Esophagus squamous epithelium (tissue), 5 donors: ENCODE results near the gene ZNF563. TPM values are rescaled to one million over a fixed set of nuclear protein-coding genes. Genes with fewer than 3 reads are reported as not detected.
"Not testable (repeated sequence)": the region's sequence is repeated elsewhere in the genome, so short reads cannot be mapped to it uniquely, and the experiment has no call there.

Source experiments
- DNase-seq: peaks from one replicate; lab custom pipeline; 2025; lab: John Stamatoyannopoulos, UW
- H3K27ac ChIP-seq, 4 donors: fragments of 200-600 bp; sonication (generic); one replicate each; pipeline ENCODE4 v1.5.1; 2016 to 2019; ENCODE audit warnings: mild to moderate bottlenecking in 1 of 4
- H3K27me3 ChIP-seq, 4 donors: fragments of 200-600 bp; sonication (generic); 1 replicate in 3 of 4; 2 replicates in 1 of 4; pipeline versions ENCODE4 v1.5.1 to v1.6.0; 2017 to 2021; ENCODE audit warnings: antibody characterized with exemption in 1 of 4
- H3K36me3 ChIP-seq, 3 donors: fragments of 200-600 bp; sonication (generic); one replicate each; pipeline ENCODE4 v1.5.1; 2016 to 2019
- H3K4me1 ChIP-seq, 3 donors: fragments of 200-600 bp; sonication (generic); one replicate each; pipeline ENCODE4 v1.5.1; 2017 to 2019
- H3K4me3 ChIP-seq, 4 donors: fragments of 200-600 bp; sonication (generic); 1 replicate in 3 of 4; 2 replicates in 1 of 4; pipeline ENCODE4 v1.5.1; 2016 to 2019; ENCODE audit warnings: mild to moderate bottlenecking in 2 of 4, moderate library complexity in 1 of 4
- H3K9me3 ChIP-seq, 3 donors: fragments of 200-600 bp; sonication (generic); one replicate each; pipeline ENCODE4 v1.5.1; 2016 to 2019
- CTCF ChIP-seq, 6 experiments: fragments of 450-650 bp in 4 of 6; fragments of 200-600 bp in 2 of 6; sonication (generic) in 2 of 6; IDR thresholded peaks; one replicate each; pipeline ENCODE4 v1.5.1; 2016 to 2019; ENCODE audit warnings: antibody characterized with exemption in 6 of 6, mild to moderate bottlenecking in 4 of 6, moderate library complexity in 4 of 6
- POLR2A ChIP-seq, 4 donors: fragments of 450-650 bp; IDR thresholded peaks; one replicate each; pipeline ENCODE4 v1.6.1; 2017; ENCODE audit warnings: antibody characterized with exemption in 4 of 4, mild to moderate bottlenecking in 4 of 4, moderate library complexity in 3 of 4
- WGBS, 2 donors: methylation state at CpG; one replicate each; pipeline ENCODE4 v1.1.5; 2018; 5-methylcytosine and 5-hydroxymethylcytosine counted together
- intact Hi-C: fragments of 100-400 bp; cut with DNase I; formaldehyde crosslinking; loops from one replicate; pipeline ENCODE4 v1.15.0; 2022
- total RNA-seq, 4 donors: library from RNA; depleted of rRNA; stranded (reverse); fragments of >200 nt; gene quantifications; one replicate each; pipeline ENCODE4 v1.1.0, GENCODE V29; 2016
- donor health status: DM: yes; HTN: yes; CAD: no.

Gene ZNF563
- total RNA-seq, 4 donors from 2014 or later = 0.19 to 5.0 (median 2.7) TPM

GRCh38 chr19:12365236-12366162 lies 32.1 kb upstream of the ZNF563 start, which contains the start of gene ZNF442:
Gene ZNF442 (minus strand): TSS chr19:12365683. CDS start chr19:12363631, 2,052 bp downstream.
- WGBS, 2 donors = 0% methylated on average over 4 of the region's 51 CpGs
- intact Hi-C loops = no loop called here

GRCh38 chr19:12364391-12365235 lies 31.2 kb upstream of the ZNF563 start:
- no peaks in the 10 kb centered on the region for H3K27me3 ChIP-seq
- WGBS, 2 donors = 11 to 13% methylated on average over 9 to 19 of the region's 28 CpGs
- no peaks in the 10 kb centered on the region for H3K9me3 ChIP-seq
- TF ChIP-seq CTCF (IDR thresholded peaks at IDR 0.05) (no peak), POLR2A (IDR thresholded peaks at IDR 0.05) (no peak)
- no peaks in the 10 kb centered on the region for H3K36me3 ChIP-seq
- intact Hi-C loops = no loop called here
- peak overlapping the region; percentile 65 to 89 (median 82) for H3K4me3 ChIP-seq
- DNase-seq = no peak
- peaks cover 5 to 22% (median 10%) of the 10 kb centered on the region in 3 donors for H3K4me1 ChIP-seq
- H3K27ac ChIP-seq = peak overlapping the region; percentile 79 to 94 (median 86)

More at GRCh38 chr19:12365236-12366162, 32.1 kb upstream of the ZNF563 start, which contains the start of gene ZNF442:
- Histone ChIP-seq H3K27me3 (no peaks in the 10 kb centered on the region), H3K36me3 (no peaks in the 10 kb centered on the region), H3K4me1 (peaks cover 5 to 22% (median 10%) of the 10 kb centered on the region in 3 donors), H3K27ac (peak within 1 kb of the TSS; percentile 79 to 94 (median 86)), H3K9me3 (no peaks in the 10 kb centered on the region), H3K4me3 (peak within 1 kb of the TSS; percentile 65 to 89 (median 82))
- peak; percentile 28 to 63 (median 55) for TF ChIP-seq CTCF (IDR thresholded peaks at IDR 0.05)
- TF ChIP-seq POLR2A (IDR thresholded peaks at IDR 0.05) = peak in 3 of 4 donors; percentile 54 to 82 (median 63)
- DNase-seq = peak; percentile 76

- intact Hi-C loops, H3K27me3 ChIP-seq, DNase-seq, H3K27ac ChIP-seq, H3K9me3 ChIP-seq, H3K4me3 ChIP-seq, H3K36me3 ChIP-seq: not testable (repeated sequence)
- peaks cover 5 to 22% (median 10%) of the 10 kb centered on the region in 3 donors for H3K4me1 ChIP-seq
- WGBS, 2 donors = no CpG with 5 or more reads among the region's 30 CpGs
Observed at GRCh38 chr19:12362236-12362635, 28.8 kb upstream of the ZNF563 start.

GRCh38 chr19:12353375-12353774 lies 19.9 kb upstream of the ZNF563 start:
- Histone ChIP-seq H3K36me3 (peaks cover 0 to 35% (median 9%) of the 10 kb centered on the region in 3 donors), H3K4me1 (no peaks in the 10 kb centered on the region), H3K27me3 (no peaks in the 10 kb centered on the region), H3K9me3 (peaks cover 0 to 89% (median 52%) of the 10 kb centered on the region in 3 donors), H3K4me3 (no peak overlapping the region), H3K27ac (no peak overlapping the region)
- 87% methylated on average over 4 of the region's 4 CpGs for WGBS, 2 donors
- intact Hi-C loops = no loop called here
- TF ChIP-seq CTCF (IDR thresholded peaks at IDR 0.05) (no peak), POLR2A (IDR thresholded peaks at IDR 0.05) (no peak)
- no peak for DNase-seq

- intact Hi-C loops = no loop called here
- Histone ChIP-seq H3K27me3 (no peaks in the 10 kb centered on the region), H3K4me1 (no peaks in the 10 kb centered on the region), H3K36me3 (peaks cover 0 to 35% (median 9%) of the 10 kb centered on the region in 3 donors), H3K27ac (no peak overlapping the region), H3K4me3 (no peak overlapping the region), H3K9me3 (peaks cover 0 to 89% (median 60%) of the 10 kb centered on the region in 3 donors)
- 91 to 96% methylated on average over 5 of the region's 5 CpGs for WGBS, 2 donors
- no peak for TF ChIP-seq CTCF (IDR thresholded peaks at IDR 0.05)
- no peak for TF ChIP-seq POLR2A (IDR thresholded peaks at IDR 0.05)
- no peak for DNase-seq
Observed at GRCh38 chr19:12350890-12351197, 17.4 kb upstream of the ZNF563 start.
